Measurements from ENCODE around the gene DNASE2. TPM values are rescaled to one million over a fixed set of nuclear protein-coding genes. Genes with fewer than 3 reads are reported as not detected.

The DNASE2 gene
- total RNA-seq, 1 experiment from 2014 or later = 35.7 TPM

DNA sequence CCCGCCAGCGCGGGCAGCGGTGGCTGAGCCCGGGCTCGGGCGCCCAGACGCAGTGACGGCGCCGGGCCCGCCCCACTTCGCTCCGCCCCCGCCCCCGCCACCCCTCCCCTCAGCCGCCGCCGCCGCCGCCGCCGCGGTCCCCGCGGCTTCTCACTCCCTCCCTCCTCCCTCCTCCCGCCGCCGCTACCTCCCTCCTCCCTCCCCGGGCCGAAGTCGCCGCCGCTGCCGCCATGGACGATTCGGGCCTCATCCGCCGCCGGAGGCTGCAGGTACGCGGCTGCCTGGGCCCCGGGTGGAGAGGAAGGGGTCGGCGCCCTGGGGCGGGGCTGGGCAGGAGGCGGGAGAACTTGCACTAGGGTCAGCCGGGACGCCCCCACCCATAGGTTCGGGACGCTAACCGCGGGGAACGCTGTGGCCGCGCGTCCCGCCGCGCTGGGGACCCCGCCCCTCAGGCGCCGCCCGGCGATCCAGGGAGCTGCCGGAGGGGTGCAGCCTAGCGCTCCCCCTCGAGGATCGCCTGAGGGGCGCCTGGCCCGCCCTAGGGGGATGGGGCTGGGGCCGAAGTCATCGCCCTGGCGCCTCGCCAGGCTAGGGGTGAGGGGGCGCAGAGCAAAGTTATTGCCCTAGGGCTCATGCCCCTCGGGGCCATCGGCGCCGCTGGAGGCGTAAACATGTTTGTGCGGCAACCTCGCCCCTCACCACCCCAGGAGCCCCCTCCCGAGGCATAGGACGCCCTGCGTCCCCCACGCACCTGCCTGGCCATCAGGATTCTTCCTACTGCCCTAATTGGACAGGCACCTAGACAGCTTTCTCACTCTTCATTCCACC, 47.3 kb downstream of the DNASE2 start:
- peak; percentile 1; the same call in 1 of the 2 replicates for ATAC-seq
- H3K4me3 Mint-ChIP-seq = peak overlapping the region; percentile 70
- no peaks in the 10 kb centered on the region for H3K9me3 Mint-ChIP-seq
- H3K27me3 Mint-ChIP-seq (ENCODE audit: low read depth) = peaks cover 61% of the 10 kb centered on the region
- DNase-seq (ENCODE audit: low spot score) = peak; percentile 71
- ChIA-PET POLR2A (no interaction called here), CTCF (interaction anchor here (0.8 to 2.3 kb wide), 5 partner anchors 28 to 132 kb away, joined by 3 to 10 read pairs (median 7); partner anchors contain the start of gene RNASEH2A)
- no peaks in the 10 kb centered on the region for H3K36me3 Mint-ChIP-seq
- peaks cover 26% of the 10 kb centered on the region for H3K4me1 Mint-ChIP-seq
- H3K27ac Mint-ChIP-seq = no peak overlapping the region
- 0 out of 2 replicates have a peak, but pooled peaks have one; percentile 14 for TF ChIP-seq TCF7 (CRISPR knock-in tag; IDR thresholded peaks at IDR 0.05; ENCODE audit: low read depth)
- TF ChIP-seq NFYB (CRISPR knock-in tag; conservative IDR thresholded peaks at IDR 0.05; ENCODE audit: low read depth) = no peak
- 0 out of 2 replicates have a peak, but pooled peaks have one; percentile 50 for TF ChIP-seq FOXP1 (CRISPR knock-in tag; IDR thresholded peaks at IDR 0.05; ENCODE audit: borderline replicate concordance)
- TF ChIP-seq ZBTB21 (CRISPR knock-in tag; IDR thresholded peaks at IDR 0.05; ENCODE audit: borderline replicate concordance) = no peak
- TF ChIP-seq FOXK1 (CRISPR knock-in tag; IDR thresholded peaks at IDR 0.05) = no peak
- TF ChIP-seq ZNF416 (CRISPR knock-in tag; IDR thresholded peaks at IDR 0.05) = 0 out of 2 replicates have a peak, but pooled peaks have one; percentile 20
- TF ChIP-seq, protein P1, sequence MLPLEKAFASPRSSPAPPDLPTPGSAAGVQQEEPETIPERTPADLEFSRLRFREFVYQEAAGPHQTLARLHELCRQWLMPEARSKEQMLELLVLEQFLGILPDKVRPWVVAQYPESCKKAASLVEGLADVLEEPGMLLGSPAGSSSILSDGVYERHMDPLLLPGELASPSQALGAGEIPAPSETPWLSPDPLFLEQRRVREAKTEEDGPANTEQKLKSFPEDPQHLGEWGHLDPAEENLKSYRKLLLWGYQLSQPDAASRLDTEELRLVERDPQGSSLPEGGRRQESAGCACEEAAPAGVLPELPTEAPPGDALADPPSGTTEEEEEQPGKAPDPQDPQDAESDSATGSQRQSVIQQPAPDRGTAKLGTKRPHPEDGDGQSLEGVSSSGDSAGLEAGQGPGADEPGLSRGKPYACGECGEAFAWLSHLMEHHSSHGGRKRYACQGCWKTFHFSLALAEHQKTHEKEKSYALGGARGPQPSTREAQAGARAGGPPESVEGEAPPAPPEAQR (CRISPR knock-in tag; IDR thresholded peaks at IDR 0.05) = no peak
- TF ChIP-seq SOX15 (CRISPR knock-in tag; IDR thresholded peaks at IDR 0.05) = no peak
- 0 out of 2 replicates have a peak, but pooled peaks have one; percentile 54 for TF ChIP-seq E2F5 (CRISPR knock-in tag; IDR thresholded peaks at IDR 0.05)
- TF ChIP-seq ELF4 (CRISPR knock-in tag; IDR thresholded peaks at IDR 0.05; ENCODE audit: low read depth) = no peak
- no peak for TF ChIP-seq MXD4 (CRISPR knock-in tag; IDR thresholded peaks at IDR 0.05; ENCODE audit: borderline replicate concordance)
- no peak for TF ChIP-seq ERG (CRISPR knock-in tag; IDR thresholded peaks at IDR 0.05)
- TF ChIP-seq, protein P2, sequence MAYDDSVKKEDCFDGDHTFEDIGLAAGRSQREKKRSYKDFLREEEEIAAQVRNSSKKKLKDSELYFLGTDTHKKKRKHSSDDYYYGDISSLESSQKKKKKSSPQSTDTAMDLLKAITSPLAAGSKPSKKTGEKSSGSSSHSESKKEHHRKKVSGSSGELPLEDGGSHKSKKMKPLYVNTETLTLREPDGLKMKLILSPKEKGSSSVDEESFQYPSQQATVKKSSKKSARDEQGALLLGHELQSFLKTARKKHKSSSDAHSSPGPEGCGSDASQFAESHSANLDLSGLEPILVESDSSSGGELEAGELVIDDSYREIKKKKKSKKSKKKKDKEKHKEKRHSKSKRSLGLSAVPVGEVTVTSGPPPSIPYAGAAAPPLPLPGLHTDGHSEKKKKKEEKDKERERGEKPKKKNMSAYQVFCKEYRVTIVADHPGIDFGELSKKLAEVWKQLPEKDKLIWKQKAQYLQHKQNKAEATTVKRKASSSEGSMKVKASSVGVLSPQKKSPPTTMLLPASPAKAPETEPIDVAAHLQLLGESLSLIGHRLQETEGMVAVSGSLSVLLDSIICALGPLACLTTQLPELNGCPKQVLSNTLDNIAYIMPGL (CRISPR knock-in tag; IDR thresholded peaks at IDR 0.05) = peak; percentile 75
- TF ChIP-seq, protein P3, sequence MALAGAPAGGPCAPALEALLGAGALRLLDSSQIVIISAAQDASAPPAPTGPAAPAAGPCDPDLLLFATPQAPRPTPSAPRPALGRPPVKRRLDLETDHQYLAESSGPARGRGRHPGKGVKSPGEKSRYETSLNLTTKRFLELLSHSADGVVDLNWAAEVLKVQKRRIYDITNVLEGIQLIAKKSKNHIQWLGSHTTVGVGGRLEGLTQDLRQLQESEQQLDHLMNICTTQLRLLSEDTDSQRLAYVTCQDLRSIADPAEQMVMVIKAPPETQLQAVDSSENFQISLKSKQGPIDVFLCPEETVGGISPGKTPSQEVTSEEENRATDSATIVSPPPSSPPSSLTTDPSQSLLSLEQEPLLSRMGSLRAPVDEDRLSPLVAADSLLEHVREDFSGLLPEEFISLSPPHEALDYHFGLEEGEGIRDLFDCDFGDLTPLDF (CRISPR knock-in tag; IDR thresholded peaks at IDR 0.05) = no peak
- TF ChIP-seq ZNF138 (CRISPR knock-in tag; conservative IDR thresholded peaks at IDR 0.05) = no peak
- TF ChIP-seq MAX (CRISPR knock-in tag; IDR thresholded peaks at IDR 0.05) = 0 out of 2 replicates have a peak, but pooled peaks have one; percentile 33
- TF ChIP-seq ZNF423 (CRISPR knock-in tag; IDR thresholded peaks at IDR 0.05) = peak; percentile 44; the same call in 1 of the 2 replicates
- TF ChIP-seq OVOL2 (CRISPR knock-in tag; IDR thresholded peaks at IDR 0.05; ENCODE audit: borderline replicate concordance) = no peak
- TF ChIP-seq ZNF671 (CRISPR knock-in tag; IDR thresholded peaks at IDR 0.05) = no peak
- TF ChIP-seq ZNF425 (CRISPR knock-in tag; conservative IDR thresholded peaks at IDR 0.05) = no peak
- TF ChIP-seq TP53 (CRISPR knock-in tag; IDR thresholded peaks at IDR 0.05) = no peak
- peak; percentile 35; the same call in 1 of the 2 replicates for TF ChIP-seq RELA (CRISPR knock-in tag; IDR thresholded peaks at IDR 0.05; ENCODE audit: borderline replicate concordance)
- TF ChIP-seq ETV6 (CRISPR knock-in tag; IDR thresholded peaks at IDR 0.05) = peak; percentile 41; the same call in 1 of the 2 replicates
- 0 out of 2 replicates have a peak, but pooled peaks have one; percentile 46 for TF ChIP-seq SP1 (CRISPR knock-in tag; conservative IDR thresholded peaks at IDR 0.05)
- 0 out of 2 replicates have a peak, but pooled peaks have one; percentile 19 for TF ChIP-seq E2F4 (CRISPR knock-in tag; IDR thresholded peaks at IDR 0.05; ENCODE audit: borderline replicate concordance, low read depth)
- TF ChIP-seq ZNF121 (CRISPR knock-in tag; IDR thresholded peaks at IDR 0.05) = no peak
